ENCODE data around the gene FARS2. TPM values are rescaled to one million over a fixed set of nuclear protein-coding genes. Genes with fewer than 3 reads are reported as not detected.

The FARS2 gene
- total RNA-seq, 1 experiment from 2014 or later: 13.8 TPM

DNA sequence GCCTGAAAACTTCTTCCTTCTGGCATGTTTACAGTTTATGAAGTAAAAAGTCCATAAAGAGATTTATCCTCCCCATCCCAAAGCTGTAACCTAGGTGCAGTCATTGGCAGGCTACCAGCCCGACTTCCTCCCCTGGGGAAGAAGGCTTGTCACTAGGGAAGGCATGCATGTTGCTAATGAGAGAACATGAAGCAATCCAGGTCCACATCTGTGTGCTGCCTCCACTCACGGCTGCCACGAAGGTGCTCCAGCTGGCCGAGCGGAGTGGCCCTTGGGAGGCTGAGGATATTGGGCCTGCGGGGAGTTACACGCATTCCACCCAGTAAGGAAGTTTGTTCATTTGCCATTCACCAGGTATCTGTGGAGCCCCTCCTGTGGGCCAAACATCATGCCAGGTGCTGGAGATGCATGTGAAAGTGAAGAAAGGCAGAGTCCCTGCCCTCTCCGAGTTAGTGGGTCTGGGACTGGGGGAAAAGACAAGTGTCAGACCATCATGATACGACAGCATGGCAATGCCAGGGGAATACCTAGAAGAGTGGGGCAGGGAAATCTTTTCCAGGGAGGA, 488.4 kb downstream of the FARS2 start:
- Histone ChIP-seq H4K20me1 (ENCODE audit: insufficient read depth) (no peaks in the 10 kb centered on the region), H3K9ac (ENCODE audit: low read length) (no peak overlapping the region), H3K9me3 (ENCODE audit: control insufficient read depth in 1 of 2, insufficient read depth in 1 of 2, low read depth in 1 of 2, low read length in 2 of 2) (no peaks in the 10 kb centered on the region), H3K4me3 (replicated peaks in 1 of 2; ENCODE audit: low read depth in 1 of 2, low read length in 2 of 2) (no peak overlapping the region), H3K4me2 (ENCODE audit: low read length) (no peak overlapping the region), H2AFZ (ENCODE audit: low read depth, low read length, poor library complexity, severe bottlenecking) (no peak overlapping the region), H3K27me3 (ENCODE audit: insufficient read depth, low read length) (no peaks in the 10 kb centered on the region), H3K79me2 (ENCODE audit: insufficient read depth, low read length) (no peaks in the 10 kb centered on the region), H3K36me3 (ENCODE audit: control insufficient read depth in 1 of 2, insufficient read depth in 2 of 2, low read length in 2 of 2) (no peaks in the 10 kb centered on the region), H3K27ac (ENCODE audit: low read depth, low read length) (no peak overlapping the region), H3K4me1 (ENCODE audit: control insufficient read depth in 1 of 2, insufficient read depth in 2 of 2, low read length in 2 of 2) (peaks cover 0 to 8% of the 10 kb centered on the region in 2 experiments; a peak in 1 of 4 replicates), H3K9me2 (ENCODE audit: insufficient read depth) (no peaks in the 10 kb centered on the region)
- no TSS peak for BruUV-seq (replicated peaks)
- ChIA-PET CTCF (no interaction called here), RAD21 (ENCODE audit: low non-redundant PET in 1 of 2, low total read pairs in 2 of 2, uncharacterized antibody in 2 of 2, unreplicated experiment in 2 of 2) (no interaction called here), POLR2A (no interaction called here)
- TF ChIP-seq, protein P1, sequence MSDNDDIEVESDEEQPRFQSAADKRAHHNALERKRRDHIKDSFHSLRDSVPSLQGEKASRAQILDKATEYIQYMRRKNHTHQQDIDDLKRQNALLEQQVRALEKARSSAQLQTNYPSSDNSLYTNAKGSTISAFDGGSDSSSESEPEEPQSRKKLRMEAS (IDR thresholded peaks at IDR 0.05): no peak
- TF ChIP-seq, protein P2, sequence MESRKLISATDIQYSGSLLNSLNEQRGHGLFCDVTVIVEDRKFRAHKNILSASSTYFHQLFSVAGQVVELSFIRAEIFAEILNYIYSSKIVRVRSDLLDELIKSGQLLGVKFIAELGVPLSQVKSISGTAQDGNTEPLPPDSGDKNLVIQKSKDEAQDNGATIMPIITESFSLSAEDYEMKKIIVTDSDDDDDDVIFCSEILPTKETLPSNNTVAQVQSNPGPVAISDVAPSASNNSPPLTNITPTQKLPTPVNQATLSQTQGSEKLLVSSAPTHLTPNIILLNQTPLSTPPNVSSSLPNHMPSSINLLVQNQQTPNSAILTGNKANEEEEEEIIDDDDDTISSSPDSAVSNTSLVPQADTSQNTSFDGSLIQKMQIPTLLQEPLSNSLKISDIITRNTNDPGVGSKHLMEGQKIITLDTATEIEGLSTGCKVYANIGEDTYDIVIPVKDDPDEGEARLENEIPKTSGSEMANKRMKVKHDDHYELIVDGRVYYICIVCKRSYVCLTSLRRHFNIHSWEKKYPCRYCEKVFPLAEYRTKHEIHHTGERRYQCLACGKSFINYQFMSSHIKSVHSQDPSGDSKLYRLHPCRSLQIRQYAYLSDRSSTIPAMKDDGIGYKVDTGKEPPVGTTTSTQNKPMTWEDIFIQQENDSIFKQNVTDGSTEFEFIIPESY (IDR thresholded peaks at IDR 0.05; ENCODE audit: extremely low read depth, insufficient replicate concordance, low read length): no peak
- TF ChIP-seq EZH2phosphoT487 (IDR thresholded peaks at IDR 0.05; ENCODE audit: borderline replicate concordance) (no peak), SIN3A (IDR thresholded peaks at IDR 0.05; ENCODE audit: low read depth) (no peak), SRF (IDR thresholded peaks at IDR 0.05; ENCODE audit: low read depth) (no peak), JUND (IDR thresholded peaks at IDR 0.05) (no peak), RAD21 (IDR thresholded peaks at IDR 0.05; ENCODE audit: low read depth) (no peak), FOSL1 (IDR thresholded peaks at IDR 0.05; ENCODE audit: low read depth) (no peak), TCF7L2 (IDR thresholded peaks at IDR 0.05; ENCODE audit: borderline replicate concordance, extremely low read depth, insufficient read depth, insufficient read length) (no peak), POLR2A (IDR thresholded peaks at IDR 0.05; ENCODE audit: borderline replicate concordance, extremely low read depth, insufficient read depth, insufficient read length) (no peak), POLR2AphosphoS5 (IDR thresholded peaks at IDR 0.05; ENCODE audit: low read depth, low read length) (no peak), YY1 (IDR thresholded peaks at IDR 0.05; ENCODE audit: extremely low read depth, insufficient replicate concordance, low read depth, low read length) (no peak), EZH2 (IDR thresholded peaks at IDR 0.05) (no peak)
- TF ChIP-seq, protein P3, sequence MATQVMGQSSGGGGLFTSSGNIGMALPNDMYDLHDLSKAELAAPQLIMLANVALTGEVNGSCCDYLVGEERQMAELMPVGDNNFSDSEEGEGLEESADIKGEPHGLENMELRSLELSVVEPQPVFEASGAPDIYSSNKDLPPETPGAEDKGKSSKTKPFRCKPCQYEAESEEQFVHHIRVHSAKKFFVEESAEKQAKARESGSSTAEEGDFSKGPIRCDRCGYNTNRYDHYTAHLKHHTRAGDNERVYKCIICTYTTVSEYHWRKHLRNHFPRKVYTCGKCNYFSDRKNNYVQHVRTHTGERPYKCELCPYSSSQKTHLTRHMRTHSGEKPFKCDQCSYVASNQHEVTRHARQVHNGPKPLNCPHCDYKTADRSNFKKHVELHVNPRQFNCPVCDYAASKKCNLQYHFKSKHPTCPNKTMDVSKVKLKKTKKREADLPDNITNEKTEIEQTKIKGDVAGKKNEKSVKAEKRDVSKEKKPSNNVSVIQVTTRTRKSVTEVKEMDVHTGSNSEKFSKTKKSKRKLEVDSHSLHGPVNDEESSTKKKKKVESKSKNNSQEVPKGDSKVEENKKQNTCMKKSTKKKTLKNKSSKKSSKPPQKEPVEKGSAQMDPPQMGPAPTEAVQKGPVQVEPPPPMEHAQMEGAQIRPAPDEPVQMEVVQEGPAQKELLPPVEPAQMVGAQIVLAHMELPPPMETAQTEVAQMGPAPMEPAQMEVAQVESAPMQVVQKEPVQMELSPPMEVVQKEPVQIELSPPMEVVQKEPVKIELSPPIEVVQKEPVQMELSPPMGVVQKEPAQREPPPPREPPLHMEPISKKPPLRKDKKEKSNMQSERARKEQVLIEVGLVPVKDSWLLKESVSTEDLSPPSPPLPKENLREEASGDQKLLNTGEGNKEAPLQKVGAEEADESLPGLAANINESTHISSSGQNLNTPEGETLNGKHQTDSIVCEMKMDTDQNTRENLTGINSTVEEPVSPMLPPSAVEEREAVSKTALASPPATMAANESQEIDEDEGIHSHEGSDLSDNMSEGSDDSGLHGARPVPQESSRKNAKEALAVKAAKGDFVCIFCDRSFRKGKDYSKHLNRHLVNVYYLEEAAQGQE (IDR thresholded peaks at IDR 0.05; ENCODE audit: low read depth): no peak
- ATAC-seq: no peak
- intact Hi-C loops (cut with micrococcal nuclease): no loop called here
- no peak for DNase-seq (ENCODE audit: low read depth, low spot score)

Measured in HCT116 (cell line).